ENCODE results near the gene UBE2H.
"Not testable (repeated sequence)": the region's sequence is repeated elsewhere in the genome, so short reads cannot be mapped to it uniquely, and the experiment has no call there.

Gene UBE2H

DNA sequence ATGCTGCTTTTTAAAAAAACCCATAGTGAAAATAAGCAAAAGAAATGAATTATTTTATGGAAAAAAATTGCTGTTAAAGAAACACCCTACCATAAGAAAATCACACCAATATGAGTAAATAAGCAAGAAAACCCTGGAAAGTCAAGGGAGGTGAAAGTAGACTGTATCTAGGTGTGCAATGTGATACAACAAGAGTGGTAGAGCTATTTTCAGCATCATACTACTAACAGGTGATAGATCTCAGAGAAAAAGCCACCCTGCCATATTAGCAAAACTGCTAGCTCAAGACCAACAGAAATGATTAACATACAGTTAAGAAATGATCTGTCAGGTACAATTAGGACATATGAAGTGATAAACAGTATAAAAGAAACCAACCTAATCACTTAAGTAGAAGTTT is 54.8 kb downstream of the UBE2H start:
- TF ChIP-seq, protein P1, sequence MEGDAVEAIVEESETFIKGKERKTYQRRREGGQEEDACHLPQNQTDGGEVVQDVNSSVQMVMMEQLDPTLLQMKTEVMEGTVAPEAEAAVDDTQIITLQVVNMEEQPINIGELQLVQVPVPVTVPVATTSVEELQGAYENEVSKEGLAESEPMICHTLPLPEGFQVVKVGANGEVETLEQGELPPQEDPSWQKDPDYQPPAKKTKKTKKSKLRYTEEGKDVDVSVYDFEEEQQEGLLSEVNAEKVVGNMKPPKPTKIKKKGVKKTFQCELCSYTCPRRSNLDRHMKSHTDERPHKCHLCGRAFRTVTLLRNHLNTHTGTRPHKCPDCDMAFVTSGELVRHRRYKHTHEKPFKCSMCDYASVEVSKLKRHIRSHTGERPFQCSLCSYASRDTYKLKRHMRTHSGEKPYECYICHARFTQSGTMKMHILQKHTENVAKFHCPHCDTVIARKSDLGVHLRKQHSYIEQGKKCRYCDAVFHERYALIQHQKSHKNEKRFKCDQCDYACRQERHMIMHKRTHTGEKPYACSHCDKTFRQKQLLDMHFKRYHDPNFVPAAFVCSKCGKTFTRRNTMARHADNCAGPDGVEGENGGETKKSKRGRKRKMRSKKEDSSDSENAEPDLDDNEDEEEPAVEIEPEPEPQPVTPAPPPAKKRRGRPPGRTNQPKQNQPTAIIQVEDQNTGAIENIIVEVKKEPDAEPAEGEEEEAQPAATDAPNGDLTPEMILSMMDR (IDR thresholded peaks at IDR 0.05; ENCODE audit: insufficient read depth, low read length, poor library complexity, severe bottlenecking), result no peak
- no peak for TF ChIP-seq EZH2phosphoT487 (conservative IDR thresholded peaks at IDR 0.05; ENCODE audit: low read length)
- Histone ChIP-seq H3F3A (ENCODE audit: insufficient read depth) (no peaks in the 10 kb centered on the region), H3K79me2 (ENCODE audit: insufficient read depth, low read length) (no peaks in the 10 kb centered on the region)

DNA sequence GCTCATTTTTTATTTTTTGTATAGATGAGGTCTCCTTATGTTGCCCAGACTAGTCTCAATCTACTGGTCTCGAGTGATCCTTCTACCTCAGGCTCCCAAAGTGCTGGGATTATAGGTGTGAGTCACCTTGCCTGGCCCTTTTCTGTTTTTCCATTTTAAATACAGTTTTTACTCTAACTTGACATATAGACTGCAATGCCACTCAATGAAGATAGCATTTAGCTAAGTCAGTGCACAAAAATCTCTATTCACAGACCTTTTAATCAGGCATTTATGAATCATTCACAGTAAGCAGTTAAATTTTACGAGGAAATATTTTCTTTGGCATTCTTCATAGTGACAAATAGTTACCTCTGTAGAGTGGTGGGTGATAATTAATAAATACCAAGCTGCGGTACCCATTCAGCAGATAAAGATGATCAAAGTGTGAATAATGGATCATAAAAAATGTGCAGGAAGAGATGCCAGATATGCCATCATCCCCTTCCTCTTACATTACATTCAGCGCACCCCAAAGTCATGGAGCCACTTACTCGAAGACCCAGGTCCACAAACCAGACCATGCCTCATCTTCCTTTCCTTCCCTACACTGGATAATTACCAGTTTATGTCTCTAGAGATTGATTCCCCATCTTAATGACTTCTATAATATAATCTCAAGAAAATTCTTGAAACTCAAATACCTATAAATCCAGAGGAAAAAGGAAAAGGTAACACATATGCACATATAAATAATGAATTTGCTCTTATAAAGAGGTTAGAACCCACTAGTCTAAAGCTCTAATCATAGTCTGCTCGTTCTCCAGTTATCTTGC is 56.0 kb downstream of the UBE2H start:
- no peak overlapping the region for H3K9ac ChIP-seq (ENCODE audit: low read length)
- no peaks in the 10 kb centered on the region for H3K79me2 ChIP-seq (ENCODE audit: insufficient read depth, low read length)
- no peaks in the 10 kb centered on the region for H3K36me3 ChIP-seq (ENCODE audit: low read length)
- H2AFZ ChIP-seq (ENCODE audit: low read depth, low read length, severe bottlenecking), result no peak overlapping the region
- no peaks in the 10 kb centered on the region for H3K27me3 ChIP-seq (ENCODE audit: low read length)
- H3K4me2 ChIP-seq (ENCODE audit: low read depth, low read length, poor library complexity, severe bottlenecking), result no peak overlapping the region
- no peak for TF ChIP-seq EZH2phosphoT487 (conservative IDR thresholded peaks at IDR 0.05; ENCODE audit: low read length)
- TF ChIP-seq, protein P1 (IDR thresholded peaks at IDR 0.05; ENCODE audit: insufficient read depth, low read length, poor library complexity, severe bottlenecking), result no peak
- H3F3A ChIP-seq (ENCODE audit: insufficient read depth), result no peaks in the 10 kb centered on the region
- no peaks in the 10 kb centered on the region for H3K9me2 ChIP-seq (replicated peaks; ENCODE audit: insufficient read depth, low read length)
- H3K27ac ChIP-seq (ENCODE audit: low read depth, low read length), result no peak overlapping the region
- H3K9me3 ChIP-seq (ENCODE audit: insufficient read depth, low read length), result no peaks in the 10 kb centered on the region
- no peaks in the 10 kb centered on the region for H4K20me1 ChIP-seq (ENCODE audit: low read depth, low read length)
- H3K4me3 ChIP-seq (ENCODE audit: insufficient read depth, low read length, poor library complexity, severe bottlenecking), result no peak overlapping the region

More for the DNA sequence above, 54.8 kb downstream of the UBE2H start:
- Histone ChIP-seq H3K4me2 (ENCODE audit: low read depth, low read length, poor library complexity, severe bottlenecking) (no peak overlapping the region), H3K36me3 (ENCODE audit: low read length) (no peaks in the 10 kb centered on the region), H4K20me1 (ENCODE audit: low read depth, low read length) (no peaks in the 10 kb centered on the region), H3K27me3 (ENCODE audit: low read length) (no peaks in the 10 kb centered on the region), H3K9me2 (replicated peaks; ENCODE audit: insufficient read depth, low read length) (no peaks in the 10 kb centered on the region), H3K27ac (ENCODE audit: low read depth, low read length) (no peak overlapping the region), H3K9me3 (ENCODE audit: insufficient read depth, low read length) (no peaks in the 10 kb centered on the region), H3K9ac (ENCODE audit: low read length) (no peak overlapping the region), H3K4me3 (ENCODE audit: insufficient read depth, low read length, poor library complexity, severe bottlenecking) (no peak overlapping the region), H2AFZ (ENCODE audit: low read depth, low read length, severe bottlenecking) (no peak overlapping the region)

DNA sequence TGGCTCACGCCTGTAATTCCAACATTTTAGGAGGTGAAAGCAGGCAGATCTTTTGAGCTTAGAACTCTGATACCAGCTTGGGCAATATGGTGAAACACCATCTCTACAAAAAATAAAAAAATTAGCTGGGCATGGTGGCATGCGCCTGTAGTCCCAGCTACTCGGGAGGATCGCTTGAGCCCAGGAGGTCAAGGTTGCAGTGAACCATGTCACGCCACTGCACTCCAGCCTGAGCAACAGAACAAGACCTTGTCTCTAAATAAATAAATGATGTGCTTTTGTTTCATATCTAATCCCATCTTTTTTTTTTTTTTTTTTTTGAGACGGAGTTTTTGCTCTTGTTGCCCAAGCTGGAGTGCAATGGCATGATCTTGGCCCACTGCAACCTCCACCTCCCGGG is 58.6 kb downstream of the UBE2H start:
- H3K79me2 ChIP-seq (ENCODE audit: insufficient read depth, low read length); H3K27ac ChIP-seq (ENCODE audit: low read depth, low read length); H3K4me3 ChIP-seq (ENCODE audit: insufficient read depth, low read length, poor library complexity, severe bottlenecking); H3K9me2 ChIP-seq (replicated peaks; ENCODE audit: insufficient read depth, low read length); H2AFZ ChIP-seq (ENCODE audit: low read depth, low read length, severe bottlenecking); H3K27me3 ChIP-seq (ENCODE audit: low read length); H3K36me3 ChIP-seq (ENCODE audit: low read length); H3K9ac ChIP-seq (ENCODE audit: low read length); H4K20me1 ChIP-seq (ENCODE audit: low read depth, low read length); H3F3A ChIP-seq (ENCODE audit: insufficient read depth); H3K9me3 ChIP-seq (ENCODE audit: insufficient read depth, low read length); H3K4me2 ChIP-seq (ENCODE audit: low read depth, low read length, poor library complexity, severe bottlenecking): not testable (repeated sequence)

DNA sequence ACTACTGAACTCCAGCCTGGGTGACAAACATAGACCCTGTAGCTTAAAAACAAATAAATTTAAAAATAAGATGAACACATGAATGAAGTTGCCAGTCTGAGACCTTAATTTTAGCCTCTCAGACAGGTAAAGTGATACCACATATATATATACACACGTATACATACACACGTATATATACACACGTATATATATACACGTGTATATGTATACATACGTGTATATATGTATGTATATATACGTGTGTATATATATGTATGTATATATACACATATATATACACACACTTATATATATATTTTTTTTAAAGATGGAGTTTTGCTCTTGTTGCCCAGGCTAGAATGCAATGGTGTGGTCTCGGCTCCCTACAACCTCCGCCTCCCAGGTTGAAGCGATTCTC is 62.7 kb downstream of the UBE2H start:
- Histone ChIP-seq H4K20me1 (ENCODE audit: low read depth, low read length) (no peaks in the 10 kb centered on the region), H3K36me3 (ENCODE audit: low read length) (no peaks in the 10 kb centered on the region), H2AFZ (ENCODE audit: low read depth, low read length, severe bottlenecking) (no peak overlapping the region), H3K27me3 (ENCODE audit: low read length) (no peaks in the 10 kb centered on the region), H3F3A (ENCODE audit: insufficient read depth) (no peaks in the 10 kb centered on the region), H3K27ac (ENCODE audit: low read depth, low read length) (no peak overlapping the region), H3K9me2 (replicated peaks; ENCODE audit: insufficient read depth, low read length) (no peaks in the 10 kb centered on the region), H3K9me3 (ENCODE audit: insufficient read depth, low read length) (no peaks in the 10 kb centered on the region), H3K4me3 (ENCODE audit: insufficient read depth, low read length, poor library complexity, severe bottlenecking) (no peak overlapping the region), H3K4me2 (ENCODE audit: low read depth, low read length, poor library complexity, severe bottlenecking) (no peak overlapping the region), H3K9ac (ENCODE audit: low read length) (no peak overlapping the region), H3K79me2 (ENCODE audit: insufficient read depth, low read length) (no peaks in the 10 kb centered on the region)
- TF ChIP-seq, protein P1 (IDR thresholded peaks at IDR 0.05; ENCODE audit: insufficient read depth, low read length, poor library complexity, severe bottlenecking), result no peak
- TF ChIP-seq EZH2phosphoT487 (conservative IDR thresholded peaks at IDR 0.05; ENCODE audit: low read length), result no peak
